GM10266 (cell line): ENCODE data around the gene PHPT1.
"Not testable (repeated sequence)": the region's sequence is repeated elsewhere in the genome, so short reads cannot be mapped to it uniquely, and the experiment has no call there.

Experiments
- DNase-seq: peaks from one replicate; pipeline ENCODE4 v3.0.0; 2012; ENCODE audit errors: extremely low spot score
- TF ChIP-seq, protein P1 (sequence below): IDR thresholded peaks from 2 replicates; pipeline ENCODE4 v1.5.1; 2012; ENCODE audit warnings: mild to moderate bottlenecking, low read depth; ENCODE audit not compliant: control insufficient read depth, insufficient read depth; ENCODE audit errors: missing control alignments

PHPT1 gene

DNA sequence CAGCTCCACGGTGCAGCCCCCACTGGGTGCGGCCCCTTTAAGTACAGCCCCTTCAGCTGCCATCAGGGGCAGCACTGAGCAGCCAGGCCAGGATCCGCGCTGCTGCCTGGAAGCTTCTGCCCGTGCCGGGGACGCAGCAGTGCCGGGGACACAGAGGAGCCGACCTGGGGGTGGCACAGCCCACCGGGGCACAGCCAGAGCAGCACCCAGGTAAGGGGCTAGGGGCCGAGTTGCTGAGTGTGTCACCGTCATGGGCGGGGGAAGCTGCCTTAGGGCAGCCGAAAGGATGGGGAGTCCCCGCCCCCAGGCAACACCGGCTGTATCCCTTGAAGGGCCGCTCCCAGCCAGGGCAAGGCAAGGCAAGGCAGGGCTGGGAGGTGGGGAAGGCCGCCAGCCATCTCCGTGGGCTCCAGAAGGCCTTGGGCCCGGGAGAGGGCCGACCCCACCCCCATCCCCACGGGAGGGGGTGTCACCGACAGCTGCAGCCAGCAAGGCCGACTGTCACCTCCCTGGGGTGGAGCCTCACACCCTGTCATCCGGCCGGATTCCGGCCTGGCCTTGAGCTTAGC lies 6.7 kb upstream of the PHPT1 start, which contains the start of gene AJM1:
TSS of gene AJM1 (plus strand) at position 99 of the 569 bp plus-strand sequence. CDS start 1,937 bp downstream, outside the sequence.
- peak; percentile 90 for DNase-seq
- TF ChIP-seq, protein P1, sequence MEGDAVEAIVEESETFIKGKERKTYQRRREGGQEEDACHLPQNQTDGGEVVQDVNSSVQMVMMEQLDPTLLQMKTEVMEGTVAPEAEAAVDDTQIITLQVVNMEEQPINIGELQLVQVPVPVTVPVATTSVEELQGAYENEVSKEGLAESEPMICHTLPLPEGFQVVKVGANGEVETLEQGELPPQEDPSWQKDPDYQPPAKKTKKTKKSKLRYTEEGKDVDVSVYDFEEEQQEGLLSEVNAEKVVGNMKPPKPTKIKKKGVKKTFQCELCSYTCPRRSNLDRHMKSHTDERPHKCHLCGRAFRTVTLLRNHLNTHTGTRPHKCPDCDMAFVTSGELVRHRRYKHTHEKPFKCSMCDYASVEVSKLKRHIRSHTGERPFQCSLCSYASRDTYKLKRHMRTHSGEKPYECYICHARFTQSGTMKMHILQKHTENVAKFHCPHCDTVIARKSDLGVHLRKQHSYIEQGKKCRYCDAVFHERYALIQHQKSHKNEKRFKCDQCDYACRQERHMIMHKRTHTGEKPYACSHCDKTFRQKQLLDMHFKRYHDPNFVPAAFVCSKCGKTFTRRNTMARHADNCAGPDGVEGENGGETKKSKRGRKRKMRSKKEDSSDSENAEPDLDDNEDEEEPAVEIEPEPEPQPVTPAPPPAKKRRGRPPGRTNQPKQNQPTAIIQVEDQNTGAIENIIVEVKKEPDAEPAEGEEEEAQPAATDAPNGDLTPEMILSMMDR: peak; percentile 94

DNA sequence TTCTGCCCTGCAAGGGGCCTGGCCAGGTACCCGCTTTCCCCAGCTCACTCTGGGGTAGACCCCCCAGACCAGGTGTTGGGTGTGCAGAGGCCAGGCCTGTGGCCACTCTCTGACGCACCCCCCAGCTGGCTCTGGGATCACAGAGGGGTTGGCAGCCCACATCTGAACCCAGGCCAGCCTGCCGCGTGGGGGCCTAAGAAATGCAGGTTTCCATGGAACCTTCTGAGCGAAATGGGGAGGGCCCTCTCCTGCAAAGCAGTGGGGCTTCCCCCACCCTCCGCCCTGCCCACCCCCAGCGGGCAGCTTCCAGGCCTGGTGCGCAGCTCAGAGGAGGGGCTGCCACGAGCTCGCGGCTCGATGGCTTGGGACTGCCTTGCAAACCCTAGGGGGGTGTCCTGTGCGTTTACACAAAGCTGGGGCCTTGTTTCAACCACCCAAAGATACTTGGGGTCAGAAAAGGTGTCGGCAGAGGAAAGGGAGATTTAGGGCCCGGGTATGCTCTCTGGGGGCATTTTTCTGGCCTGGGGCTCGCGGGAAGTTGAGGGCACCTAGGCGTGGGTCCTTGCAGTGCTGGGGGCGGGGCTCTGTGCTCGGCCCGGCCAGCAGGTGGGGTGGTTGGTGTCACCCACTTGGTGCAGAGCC lies 5.9 kb upstream of the PHPT1 start:
- DNase-seq: not testable (repeated sequence)

DNA sequence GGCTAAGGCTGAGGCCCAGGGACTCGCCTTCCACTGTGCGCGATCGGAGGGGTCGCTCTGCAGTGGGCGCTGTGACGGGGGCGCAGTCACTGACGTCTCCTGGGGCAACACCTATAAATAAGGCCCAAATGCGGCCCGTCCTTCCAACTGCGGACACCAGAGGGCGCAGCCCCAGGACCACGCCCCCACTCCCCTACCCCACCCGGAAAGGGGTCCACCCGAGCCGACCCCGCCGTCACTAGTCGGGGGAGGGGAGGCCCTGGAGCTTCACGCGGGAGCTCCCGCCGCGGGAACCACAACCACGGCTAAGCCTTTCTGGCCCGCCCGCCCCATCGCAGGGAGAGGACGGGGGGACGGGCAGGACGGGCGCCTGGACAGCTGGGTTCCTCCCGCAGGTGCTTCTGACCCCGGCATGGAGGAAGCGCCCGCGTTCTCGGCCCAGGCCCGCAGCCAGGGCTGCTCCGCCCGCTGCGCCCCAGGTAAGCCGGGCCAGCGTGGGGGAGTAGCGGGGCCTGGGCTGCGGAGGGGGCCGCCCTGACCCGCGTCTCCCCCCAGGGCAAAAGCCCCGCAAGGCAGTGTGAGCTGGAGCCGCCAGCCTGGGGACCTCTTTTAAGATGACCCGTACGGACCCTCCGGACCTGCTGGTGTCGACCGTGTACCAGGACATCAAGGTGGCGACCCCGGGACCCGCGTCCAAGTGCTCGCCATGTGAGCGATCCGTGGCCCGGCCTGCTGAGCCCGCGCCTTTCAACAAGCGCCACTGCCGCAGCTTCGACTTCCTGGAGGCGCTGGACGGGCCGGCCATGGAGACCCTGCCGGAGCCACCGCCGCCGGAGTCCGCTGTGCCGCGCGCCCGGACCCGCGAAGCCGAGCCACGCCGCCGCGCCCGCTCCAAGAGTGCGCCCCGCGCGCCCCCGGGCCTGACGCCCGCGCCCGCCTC lies 5.1 kb upstream of the PHPT1 start:
- TF ChIP-seq, protein P1: peak; percentile 57
- DNase-seq: not testable (repeated sequence)

DNA sequence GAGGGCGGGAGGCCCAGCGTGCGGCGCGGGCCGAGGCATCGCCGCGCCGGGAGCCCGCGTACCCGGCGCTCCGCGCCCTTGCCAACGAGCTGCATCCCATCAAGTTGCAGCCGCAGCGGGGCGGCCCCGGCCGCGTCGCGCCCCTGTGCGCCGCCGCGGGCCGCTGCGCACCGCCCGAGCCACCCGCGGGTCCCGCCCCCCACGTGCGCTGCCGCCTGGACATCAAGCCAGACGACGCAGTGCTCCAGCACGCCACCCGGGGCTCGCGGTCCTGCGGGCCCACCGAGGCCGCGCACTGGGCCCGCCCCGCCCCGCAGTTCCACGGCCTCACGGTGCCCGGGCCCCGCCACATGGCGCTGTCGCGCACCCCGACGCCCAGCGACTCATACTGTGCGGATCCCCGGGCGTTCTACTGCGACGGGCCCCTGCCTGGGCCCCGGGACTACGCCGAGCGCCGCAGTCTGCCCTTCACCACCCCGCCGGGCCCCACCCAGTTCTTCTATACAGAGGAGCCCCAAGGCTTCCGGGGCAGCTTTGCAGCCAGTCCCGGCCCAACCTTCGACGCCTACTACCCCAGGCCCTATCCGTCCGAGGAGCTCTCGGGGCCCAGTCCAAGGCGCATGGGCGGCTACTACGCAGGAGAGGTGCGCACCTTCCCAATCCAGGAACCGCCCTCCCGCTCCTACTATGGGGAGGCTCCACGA lies 4.3 kb upstream of the PHPT1 start:
- TF ChIP-seq, protein P1: no peak
- DNase-seq: no peak

DNA sequence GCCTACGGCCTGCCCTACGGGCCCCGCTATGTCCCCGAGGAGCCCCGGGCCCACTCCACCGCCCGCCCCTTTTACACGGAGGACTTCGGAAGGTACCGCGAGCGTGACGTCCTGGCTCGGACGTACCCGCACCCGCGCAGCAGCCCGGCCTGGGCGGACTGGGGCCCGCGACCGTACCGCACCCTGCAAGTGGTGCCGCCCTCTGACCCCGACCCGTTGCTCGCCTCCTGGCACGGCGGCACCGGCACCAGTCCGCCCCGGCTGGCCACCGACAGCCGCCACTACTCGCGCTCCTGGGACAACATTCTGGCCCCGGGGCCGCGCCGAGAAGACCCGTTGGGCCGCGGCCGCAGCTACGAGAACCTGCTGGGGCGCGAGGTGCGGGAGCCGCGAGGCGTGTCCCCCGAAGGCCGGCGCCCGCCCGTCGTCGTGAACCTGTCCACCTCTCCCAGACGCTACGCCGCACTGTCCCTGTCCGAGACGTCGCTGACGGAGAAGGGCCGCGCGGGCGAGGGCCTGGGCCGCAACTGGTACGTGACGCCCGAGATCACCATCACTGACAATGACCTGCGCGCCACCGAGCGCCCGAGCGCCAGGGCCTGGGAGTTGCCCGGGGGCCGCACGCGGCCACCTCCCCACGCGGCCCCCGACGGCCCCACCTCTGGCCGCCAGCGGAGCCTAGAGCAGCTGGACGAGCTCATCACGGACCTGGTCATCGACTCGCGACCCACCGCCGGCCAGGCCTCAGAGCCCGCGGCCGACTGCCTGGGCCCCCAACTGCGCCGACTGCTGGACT lies 3.5 kb upstream of the PHPT1 start:
- TF ChIP-seq, protein P1: no peak

DNA sequence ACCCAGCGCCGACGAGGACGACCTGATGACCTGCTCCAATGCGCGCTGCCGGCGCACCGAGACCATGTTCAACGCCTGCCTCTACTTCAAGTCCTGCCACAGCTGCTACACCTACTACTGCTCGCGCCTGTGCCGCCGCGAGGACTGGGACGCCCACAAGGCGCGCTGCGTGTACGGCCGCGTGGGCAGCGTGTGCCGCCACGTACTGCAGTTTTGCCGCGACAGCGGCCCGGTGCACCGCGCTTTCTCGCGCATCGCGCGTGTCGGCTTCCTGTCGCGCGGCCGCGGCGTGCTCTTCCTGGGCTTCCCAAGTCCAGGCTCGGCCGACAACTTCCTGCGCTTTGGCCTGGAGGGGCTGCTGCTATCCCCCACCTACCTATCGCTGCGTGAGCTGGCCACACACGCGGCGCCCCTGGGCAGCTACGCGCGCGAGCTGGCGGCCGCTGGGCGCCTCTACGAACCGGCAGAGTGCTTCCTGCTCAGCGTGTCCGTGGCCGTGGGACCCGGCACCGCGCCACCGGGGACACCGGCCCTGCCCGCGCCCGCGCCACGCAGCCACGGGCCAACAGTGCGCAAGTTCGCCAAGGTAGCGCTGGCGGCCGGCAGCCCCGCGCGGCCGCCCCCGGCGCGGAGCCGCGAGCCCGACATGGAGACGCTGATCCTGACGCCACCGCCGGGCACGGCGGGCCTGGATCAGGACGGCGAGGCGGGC lies 2.7 kb upstream of the PHPT1 start:
- TF ChIP-seq, protein P1: no peak
- DNase-seq: no peak

More for the DNA sequence above, 3.5 kb upstream of the PHPT1 start:
- DNase-seq: no peak
